Transverse colon (tissue), 4 donors: ENCODE data around the gene KIF26A. TPM values are rescaled to one million over a fixed set of nuclear protein-coding genes. Genes with fewer than 3 reads are reported as not detected.

Source experiments
- DNase-seq: peaks from one replicate; pipeline ENCODE4 v3.0.0-alpha.2; 2019
- H3K27ac ChIP-seq, 4 donors: fragments of 200-600 bp; sonication (generic); 2 replicates each; pipeline ENCODE4 v1.5.1; 2016 to 2018; ENCODE audit warnings: inconsistent platforms in 4 of 4
- H3K27me3 ChIP-seq: fragments of 200-600 bp; sonication (generic); 2 replicates; pipeline ENCODE4 v1.5.1; 2017; ENCODE audit warnings: inconsistent platforms
- H3K36me3 ChIP-seq, 4 donors: fragments of 200-600 bp; sonication (generic); 2 replicates each; pipeline ENCODE4 v1.5.1; 2017 to 2019; ENCODE audit warnings: inconsistent platforms in 4 of 4
- H3K4me1 ChIP-seq, 4 donors: fragments of 200-600 bp; sonication (generic); 2 replicates each; pipeline ENCODE4 v1.5.1; 2017 to 2020; ENCODE audit warnings: inconsistent platforms in 4 of 4
- H3K4me3 ChIP-seq, 4 donors: fragments of 200-600 bp; sonication (generic); 1 replicate in 1 of 4; 2 replicates in 3 of 4; pipeline versions ENCODE4 v1.5.1 to v1.6.1; 2017 to 2019; ENCODE audit warnings: inconsistent platforms in 4 of 4
- H3K9me3 ChIP-seq, 2 donors: fragments of 200-600 bp; sonication (generic); 2 replicates each; pipeline ENCODE4 v1.5.1; 2017 to 2019; ENCODE audit warnings: inconsistent platforms in 2 of 2
- CTCF ChIP-seq, 5 experiments: fragments of 200-600 bp in 3 of 5; fragments of 450-650 bp in 2 of 5; sonication (generic) in 3 of 5; IDR thresholded peaks; 1 replicate in 2 of 5; 2 replicates in 3 of 5; pipeline ENCODE4 v1.5.1; 2016 to 2017; ENCODE audit warnings: antibody characterized with exemption in 5 of 5, inconsistent platforms in 3 of 5, mild to moderate bottlenecking in 2 of 5, moderate library complexity in 1 of 5
- EP300 ChIP-seq: sonication (generic); formaldehyde crosslinking; IDR thresholded peaks from one replicate; pipeline ENCODE4 v1.6.1; 2017; ENCODE audit warnings: antibody characterized with exemption, low read depth
- POLR2A ChIP-seq: fragments of 450-650 bp; IDR thresholded peaks from one replicate; pipeline ENCODE4 v1.6.1; 2016; ENCODE audit warnings: antibody characterized with exemption, mild to moderate bottlenecking, moderate library complexity
- POLR2AphosphoS5 ChIP-seq, 3 donors: sonication (generic); formaldehyde crosslinking; IDR thresholded peaks; one replicate each; pipeline ENCODE4 v1.6.1; 2016; ENCODE audit warnings: antibody characterized with exemption in 3 of 3
- WGBS, 2 donors: methylation state at CpG; one replicate each; pipeline ENCODE4 v1.1.5; 2018; ENCODE audit warnings: low coverage in 1 of 2; 5-methylcytosine and 5-hydroxymethylcytosine counted together
- in situ Hi-C, 4 donors: fragments of 200-750 bp; cut with MboI; loops; one replicate each; pipeline versions ENCODE4 v1.15.0 to v1.15.1; 2017; ENCODE audit warnings: low sequenced_read_pairs in 3 of 4, low pct_ligation_motif_present in 1 of 4, low pct_unique_long_range_greater_than_20kb in 1 of 4
- intact Hi-C: fragments of 100-400 bp; cut with DNase I; formaldehyde crosslinking; loops from one replicate; pipeline ENCODE4 v1.15.1; 2023; ENCODE audit warnings: low total_unique reads
- total RNA-seq, 4 donors: library from RNA; depleted of rRNA; stranded (reverse); fragments of >200 nt; gene quantifications; one replicate each; pipeline ENCODE4 v1.1.0, GENCODE V29; 2016

The KIF26A gene
- total RNA-seq, 4 donors from 2014 or later = 2.2 to 7.8 (median 4.4) TPM

GRCh38 chr14:104129556-104129955, 8.8 kb upstream of the KIF26A start:
- Histone ChIP-seq H3K27ac (no peak overlapping the region), H3K9me3 (peaks cover 9 to 15% of the 10 kb centered on the region in 2 donors), H3K4me3 (no peak overlapping the region), H3K36me3 (no peaks in the 10 kb centered on the region), H3K27me3 (peaks cover 33% of the 10 kb centered on the region), H3K4me1 (no peaks in the 10 kb centered on the region)
- DNase-seq = no peak
- 97 to 100% methylated on average over 1 of the region's 1 CpG for WGBS, 2 donors
- intact Hi-C loops (no loop called here), in situ Hi-C loops (loop anchor here (10.0 to 25.0 kb wide), 2 partner anchors 55 to 433 kb away; no protein-coding TSS in a partner anchor)
- no peak for TF ChIP-seq POLR2AphosphoS5 (IDR thresholded peaks at IDR 0.05)
- TF ChIP-seq POLR2A = no peak
- no peak for TF ChIP-seq CTCF (IDR thresholded peaks at IDR 0.05)
- TF ChIP-seq EP300 = no peak

DNA sequence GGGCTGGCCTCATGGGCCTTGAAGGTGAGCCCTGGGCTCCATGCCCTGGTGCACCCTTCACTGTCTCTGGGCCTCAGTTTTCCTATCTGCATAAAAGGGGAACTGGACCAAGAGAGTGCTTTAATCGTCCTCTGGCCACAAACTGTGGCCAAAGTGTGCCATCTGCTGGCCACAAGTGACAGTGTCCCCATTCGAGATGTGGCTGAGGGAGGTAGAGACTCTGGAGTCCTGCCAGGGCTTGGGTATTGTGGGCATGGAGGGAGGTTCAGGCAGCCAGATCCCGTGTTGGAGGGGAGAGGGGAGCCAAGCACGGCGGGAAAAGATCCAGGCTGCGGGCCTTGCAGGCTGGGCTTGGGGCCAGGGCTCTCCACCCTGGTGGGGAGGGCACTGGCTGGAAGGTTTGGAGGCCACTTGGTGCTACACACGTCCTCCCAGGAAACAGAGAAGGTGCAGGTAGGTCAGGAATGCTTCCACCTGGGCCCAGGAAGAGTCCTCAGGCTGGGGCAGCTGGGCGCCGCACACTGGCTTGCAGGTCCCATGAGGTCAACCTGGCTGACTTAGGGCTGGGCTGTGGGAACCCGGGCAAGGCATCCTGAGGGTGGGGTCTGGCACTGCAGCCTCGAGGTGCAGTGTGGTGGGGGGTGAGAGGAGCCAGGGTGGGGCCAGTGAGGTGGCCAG, 7.3 kb upstream of the KIF26A start:
- peak; percentile 66 for DNase-seq
- Histone ChIP-seq H3K27ac (no peak overlapping the region), H3K4me3 (no peak overlapping the region), H3K27me3 (peaks cover 48% of the 10 kb centered on the region), H3K36me3 (no peaks in the 10 kb centered on the region), H3K9me3 (peaks cover 9 to 11% of the 10 kb centered on the region in 2 donors), H3K4me1 (peaks cover 0 to 11% (median 8%) of the 10 kb centered on the region in 4 donors)
- in situ Hi-C loops (loop anchor here (5.0 to 25.0 kb wide), 2 partner anchors 54 to 431 kb away; no protein-coding TSS in a partner anchor), intact Hi-C loops (no loop called here)
- WGBS, 2 donors = 9% methylated on average over 11 of the region's 11 CpGs; no CpG with 5 or more reads in 1 of the 2 donors
- TF ChIP-seq CTCF (IDR thresholded peaks at IDR 0.05) (peak; percentile 46 to 94 (median 63)), POLR2A (no peak), EP300 (no peak), POLR2AphosphoS5 (IDR thresholded peaks at IDR 0.05) (no peak)

DNA sequence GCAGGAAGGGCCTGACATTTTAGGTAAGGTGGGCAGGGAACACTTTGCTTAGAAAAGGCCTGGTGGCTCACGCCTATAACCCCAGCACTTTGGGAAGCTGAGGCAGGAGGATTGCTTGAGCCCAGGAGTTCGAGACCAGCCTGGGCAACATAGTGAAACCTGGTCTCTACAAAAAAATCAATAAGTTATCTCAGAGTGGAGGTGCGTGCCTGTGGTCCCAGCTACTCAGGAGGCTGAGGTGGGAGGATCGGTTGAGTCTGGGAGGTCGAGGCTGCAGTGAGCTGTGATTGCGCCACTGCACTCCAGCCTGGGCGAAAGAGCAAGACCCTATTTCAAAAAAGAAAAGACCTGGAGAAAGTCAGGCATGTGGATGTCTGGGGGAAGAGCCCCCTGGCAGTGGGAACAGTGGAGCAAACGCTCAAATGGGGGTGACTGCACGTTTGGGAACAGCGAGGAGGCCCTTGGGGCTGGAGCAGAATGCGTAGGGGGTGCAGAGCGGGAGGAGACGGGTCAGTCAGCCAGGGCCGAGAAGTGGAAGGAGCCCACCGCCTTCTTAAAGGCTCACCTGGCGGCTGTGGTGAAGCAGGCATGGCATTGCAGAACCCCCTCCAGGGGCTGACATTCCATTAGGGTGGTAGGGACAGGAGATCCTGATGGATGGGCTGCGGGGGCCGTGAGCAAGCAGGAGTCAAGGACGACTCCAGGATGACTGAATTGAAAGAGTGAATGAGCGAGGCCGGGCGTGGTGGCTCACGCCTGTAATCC, 6.2 kb upstream of the KIF26A start:
- TF ChIP-seq EP300 = no peak
- no peak overlapping the region for H3K4me3 ChIP-seq
- H3K4me1 ChIP-seq = peaks cover 6 to 20% (median 17%) of the 10 kb centered on the region in 4 donors
- peak; percentile 4 for DNase-seq
- peaks cover 9 to 11% of the 10 kb centered on the region in 2 donors for H3K9me3 ChIP-seq
- in situ Hi-C loops (loop anchor here (5.0 to 25.0 kb wide), 2 partner anchors 55 to 430 kb away; no protein-coding TSS in a partner anchor), intact Hi-C loops (no loop called here)
- H3K27me3 ChIP-seq = peaks cover 57% of the 10 kb centered on the region
- WGBS, 2 donors = 72 to 74% methylated on average over 15 to 23 of the region's 23 CpGs
- no peaks in the 10 kb centered on the region for H3K36me3 ChIP-seq
- no peak overlapping the region for H3K27ac ChIP-seq

GRCh38 chr14:104132981-104133380, 5.4 kb upstream of the KIF26A start:
- intact Hi-C loops (no loop called here), in situ Hi-C loops (loop anchor here (5.0 to 25.0 kb wide), 2 partner anchors 56 to 429 kb away; no protein-coding TSS in a partner anchor)
- 40% methylated on average over 7 of the region's 7 CpGs; no CpG with 5 or more reads in 1 of the 2 donors for WGBS, 2 donors
- no peak overlapping the region for H3K27ac ChIP-seq
- no peaks in the 10 kb centered on the region for H3K36me3 ChIP-seq
- TF ChIP-seq CTCF (IDR thresholded peaks at IDR 0.05) (no peak), EP300 (no peak), POLR2A (no peak), POLR2AphosphoS5 (IDR thresholded peaks at IDR 0.05) (no peak)
- peaks cover 65% of the 10 kb centered on the region for H3K27me3 ChIP-seq
- DNase-seq = no peak
- H3K9me3 ChIP-seq = peaks cover 9 to 11% of the 10 kb centered on the region in 2 donors
- H3K4me1 ChIP-seq = peaks cover 10 to 28% (median 25%) of the 10 kb centered on the region in 4 donors
- H3K4me3 ChIP-seq = no peak overlapping the region
